DMS114 treated with DMSO at 0.1 percent for 48 hours (cell line): Measurements from ENCODE around the gene COL23A1.

ENCODE experiments used
- DNase-seq: peaks from one replicate; lab custom pipeline; 2025; ENCODE audit not compliant: unreplicated experiment; lab: John Stamatoyannopoulos, UW

COL23A1 gene

DNA sequence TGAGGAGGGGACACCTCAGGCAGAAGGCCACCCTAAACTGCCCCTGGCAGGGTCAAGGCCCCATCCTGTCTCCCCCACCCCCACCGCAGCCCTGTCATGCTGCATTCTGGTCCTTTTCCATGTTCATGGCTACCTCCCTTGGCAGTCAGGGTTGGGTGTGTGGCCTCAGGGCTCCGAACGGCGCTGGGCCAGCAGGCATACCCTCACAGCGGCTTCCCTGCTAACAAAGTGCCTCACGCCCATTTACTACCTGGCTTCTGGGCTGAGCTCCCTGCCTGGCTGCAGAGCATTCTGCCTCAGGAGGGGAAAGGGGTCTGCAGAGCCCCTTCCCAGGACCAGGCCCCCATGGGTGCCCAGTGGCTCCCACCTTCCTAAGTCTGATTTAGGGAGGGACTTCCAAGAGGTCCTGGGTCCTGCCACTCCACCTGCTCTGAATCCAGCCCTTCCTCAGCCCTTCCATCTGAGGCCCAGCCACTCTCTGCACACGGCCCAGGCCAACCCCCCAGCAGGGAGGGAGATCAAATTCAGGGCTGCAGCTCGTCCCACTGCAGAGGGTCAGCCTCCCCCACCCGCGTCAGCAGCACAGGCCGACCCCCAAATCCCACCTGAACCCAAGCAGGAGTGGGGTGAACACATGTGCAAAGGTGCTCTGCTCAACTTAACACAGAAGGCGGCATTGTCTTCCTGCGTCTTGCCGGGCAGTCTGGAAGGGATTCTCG, 241.7 kb downstream of the COL23A1 start:
- no peak for DNase-seq

DNA sequence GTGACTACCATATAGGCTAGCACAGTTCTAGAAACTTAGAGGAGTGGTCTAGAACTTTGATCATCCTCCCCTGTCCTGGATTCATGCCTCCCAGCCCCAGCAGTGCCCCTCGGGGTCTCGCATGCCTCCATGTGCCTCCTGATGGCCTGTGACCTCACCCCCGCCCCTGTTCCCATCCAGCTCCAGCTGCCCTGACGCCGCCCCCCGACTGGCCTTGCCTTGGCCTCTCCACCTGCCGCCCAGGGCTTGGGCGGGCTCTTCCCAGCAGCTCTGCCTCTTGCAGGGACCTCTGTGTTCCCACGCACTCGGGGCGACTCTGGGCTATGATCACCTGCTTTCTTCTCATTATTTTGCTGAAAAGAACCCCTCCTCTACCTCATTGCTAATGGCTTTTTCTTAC, 242.2 kb downstream of the COL23A1 start:
- no peak for DNase-seq

DNA sequence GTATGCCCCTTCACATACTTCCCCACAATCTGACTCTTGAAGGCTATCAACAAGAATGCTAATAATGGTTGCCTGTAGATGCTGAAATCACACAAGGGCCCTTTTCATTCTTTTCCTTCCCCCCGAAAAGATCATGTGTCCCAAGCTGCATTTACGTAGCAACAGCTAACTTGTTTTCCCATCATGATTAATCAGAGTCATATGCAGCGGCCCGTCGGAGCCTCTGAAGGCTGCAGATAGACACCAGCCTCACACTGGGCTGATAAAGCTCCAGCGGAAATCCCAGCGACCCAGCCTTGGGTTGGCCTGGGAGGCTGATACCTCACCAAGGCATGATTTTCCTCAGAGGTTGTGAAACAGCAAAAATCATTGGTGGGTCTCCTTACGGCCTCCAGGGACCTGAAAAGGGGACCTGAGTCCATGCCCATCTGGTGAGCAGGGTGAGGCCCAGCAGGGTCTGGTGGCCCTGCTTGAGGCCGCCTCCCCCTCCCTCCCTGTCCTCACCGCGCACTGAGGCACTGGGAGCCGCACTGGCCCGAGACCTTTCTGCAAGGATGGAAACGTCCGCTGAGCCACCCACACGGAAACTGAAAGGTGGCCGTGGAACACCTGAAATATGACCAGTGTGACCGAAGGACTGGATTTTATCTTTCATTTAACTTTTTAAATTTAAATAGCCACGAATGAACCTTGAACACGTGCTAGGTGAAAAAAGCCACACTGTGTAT, 243.4 kb downstream of the COL23A1 start:
- no peak for DNase-seq

DNA sequence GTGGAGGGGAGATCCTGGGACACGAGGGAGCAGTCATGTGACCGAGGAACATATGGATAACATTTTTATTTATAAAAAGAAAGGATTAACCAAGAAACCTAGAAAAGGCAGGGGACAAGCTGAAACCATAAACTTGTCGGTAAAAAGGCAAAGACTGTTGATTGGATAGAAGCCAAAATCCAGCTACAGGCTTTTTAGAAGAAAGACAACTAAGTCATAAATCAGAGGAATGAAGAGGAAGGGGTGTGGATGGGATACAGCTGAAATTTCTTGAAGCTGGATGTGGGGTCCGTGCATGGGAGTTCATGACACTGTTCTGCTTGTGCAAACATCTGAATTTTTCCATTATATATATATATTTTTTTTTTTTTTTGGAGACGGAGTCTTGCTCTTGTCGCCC, 246.9 kb downstream of the COL23A1 start:
- DNase-seq = no peak

DNA sequence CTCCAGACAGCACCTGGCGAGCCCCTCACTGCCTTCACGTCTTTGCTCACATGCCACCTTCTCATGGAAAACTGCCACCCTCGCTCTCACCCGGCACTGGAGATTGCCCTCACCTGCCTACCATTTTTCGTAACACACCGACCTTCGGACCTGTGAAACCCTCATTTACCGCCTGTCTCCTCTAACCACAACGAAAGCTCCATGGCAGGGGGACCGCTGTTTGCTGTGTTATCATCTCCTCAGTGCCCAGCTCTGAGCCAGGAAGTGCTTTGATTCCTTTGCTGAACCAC, 248.4 kb downstream of the COL23A1 start:
- DNase-seq = no peak

DNA sequence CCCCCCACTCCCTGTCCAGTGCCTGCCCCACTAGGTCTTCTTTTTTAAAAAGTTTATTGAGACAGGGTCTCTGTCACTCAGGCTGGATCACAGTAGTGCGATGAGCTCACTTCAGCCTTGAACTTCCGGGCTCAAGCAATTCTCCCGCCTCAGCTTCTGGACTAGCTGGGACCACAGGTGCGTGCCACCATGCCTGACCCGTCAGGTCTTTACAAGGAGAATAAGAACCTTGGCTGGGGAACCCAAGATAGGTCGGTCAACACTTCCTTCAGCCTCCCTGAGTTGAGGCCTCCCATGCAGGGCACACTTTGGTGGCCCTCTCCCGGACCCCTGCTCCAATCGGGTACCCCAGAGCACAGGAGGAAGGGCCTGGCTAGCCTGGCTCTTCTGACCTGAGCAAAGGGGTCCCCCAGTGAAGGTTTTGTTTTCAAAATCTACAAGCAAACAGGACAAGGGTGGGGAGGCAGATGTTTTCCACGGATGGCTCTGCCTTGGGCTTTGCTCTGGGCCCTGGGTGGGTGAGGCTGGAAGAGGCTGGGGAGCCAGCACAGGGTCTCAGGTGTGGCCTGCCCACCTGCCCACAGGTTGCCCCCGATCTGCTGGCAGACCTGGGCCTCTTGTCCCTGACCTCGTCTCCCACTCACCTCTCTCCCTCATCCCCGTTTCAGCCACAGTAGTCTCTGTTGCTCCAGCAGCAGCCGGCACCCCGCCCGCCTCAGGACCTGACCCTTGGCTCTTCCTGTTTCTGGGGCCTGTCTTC, 248.9 kb downstream of the COL23A1 start:
- no peak for DNase-seq

DNA sequence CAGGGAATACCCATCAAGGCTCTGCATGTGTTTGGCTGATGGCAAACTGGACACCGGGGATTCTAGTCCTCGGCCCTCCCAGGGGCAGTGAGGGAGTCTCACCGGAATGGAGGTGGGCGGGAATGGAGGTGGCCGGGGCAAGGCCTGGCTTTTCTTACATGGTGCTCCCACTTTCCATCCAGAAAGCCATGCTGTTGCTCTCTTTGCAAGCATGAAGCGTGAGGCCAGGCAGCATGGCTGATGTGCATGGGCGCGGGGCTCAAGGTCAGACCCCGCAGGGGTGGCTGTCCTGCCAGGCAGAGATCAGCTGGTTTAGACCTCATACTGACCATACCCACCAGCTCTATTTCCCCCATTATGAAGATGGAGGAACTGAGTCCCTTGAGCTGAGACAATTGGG, 249.6 kb downstream of the COL23A1 start:
- no peak for DNase-seq

DNA sequence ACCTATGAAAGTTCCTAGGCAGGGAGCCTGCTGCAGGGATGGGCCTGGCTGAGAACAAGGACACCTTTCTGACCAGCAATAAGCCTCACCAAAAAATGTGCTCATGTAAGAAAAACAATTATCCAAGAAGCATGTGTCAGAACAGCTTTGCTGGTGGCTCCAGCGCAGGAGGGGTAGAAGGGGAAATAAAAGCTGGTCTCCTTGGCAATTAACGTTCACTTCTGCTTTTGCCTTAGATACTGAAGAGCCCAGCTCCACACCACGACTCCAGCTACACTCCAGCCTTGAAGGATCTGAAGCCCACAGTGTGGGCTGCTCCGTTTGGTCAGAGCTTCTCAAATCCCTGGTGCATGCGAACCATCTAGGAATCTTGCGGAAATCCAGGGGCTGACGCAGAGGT, 250.0 kb downstream of the COL23A1 start:
- no peak for DNase-seq

DNA sequence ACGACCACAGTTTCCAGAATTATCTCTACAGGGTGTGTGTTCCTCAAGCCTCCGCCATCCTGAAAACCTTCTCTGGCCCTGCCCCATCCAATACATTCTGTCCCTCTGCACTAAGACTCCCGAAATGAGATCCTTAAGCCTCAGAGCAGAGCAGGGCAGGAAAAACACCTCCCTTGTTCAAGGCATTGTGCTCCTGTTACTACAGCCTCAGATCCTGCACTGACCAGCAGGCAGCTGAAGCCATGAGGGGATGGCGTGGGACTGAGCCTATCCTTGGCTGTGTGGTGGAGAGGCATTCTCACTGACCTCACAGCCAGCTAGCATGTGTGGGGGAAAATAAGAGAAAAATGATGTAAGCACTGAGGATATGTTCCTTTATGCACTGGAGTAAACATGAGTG, 250.9 kb downstream of the COL23A1 start:
- no peak for DNase-seq

DNA sequence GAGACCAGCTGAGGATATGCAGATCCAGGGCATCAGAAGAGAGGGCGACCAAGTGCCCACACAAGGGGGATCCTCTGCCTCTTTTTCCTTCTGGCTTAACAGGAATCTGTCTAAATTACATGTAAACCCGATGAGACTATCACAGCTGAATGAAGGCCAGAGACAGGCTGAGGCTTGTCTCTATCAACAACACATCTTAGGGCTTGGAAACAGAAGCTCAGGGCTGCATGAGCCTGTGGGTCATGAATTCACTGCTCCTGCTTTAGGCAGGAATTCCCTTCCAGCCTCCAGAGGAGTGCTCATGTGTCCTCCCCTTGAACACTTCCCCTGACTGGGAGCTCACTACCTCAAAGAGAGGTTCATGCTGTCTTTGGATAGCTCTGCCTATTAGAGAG, 251.4 kb downstream of the COL23A1 start:
- DNase-seq = no peak

DNA sequence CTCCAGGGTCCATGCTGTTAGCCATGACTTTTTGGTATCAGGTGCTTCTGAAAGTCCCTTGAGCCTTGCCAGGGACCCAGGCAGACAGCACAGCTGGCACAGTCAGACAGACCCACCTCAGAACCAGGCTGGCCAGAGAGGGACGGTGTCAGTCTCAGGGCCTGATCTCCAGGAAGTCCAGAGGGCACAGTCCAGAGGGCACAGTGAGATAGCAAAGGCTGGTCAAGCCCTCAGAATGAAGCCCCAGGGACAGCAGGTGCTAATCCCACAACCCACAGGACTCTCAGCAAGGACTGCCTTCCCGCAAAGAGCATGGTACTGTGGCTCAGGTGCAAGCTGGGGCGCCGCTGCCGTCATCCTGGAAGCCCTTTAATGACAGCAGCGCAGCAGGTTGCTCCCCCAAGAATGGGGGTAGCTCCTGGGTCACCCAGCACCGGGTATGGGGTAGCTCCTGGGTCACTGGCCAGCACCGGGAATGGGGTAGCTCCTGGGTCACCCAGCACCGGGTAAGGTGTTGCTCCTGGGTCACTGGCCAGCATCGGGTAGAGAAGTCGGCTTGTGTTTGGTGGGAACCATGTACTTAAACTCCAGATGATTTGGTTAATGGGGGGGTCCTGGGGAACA, 252.0 kb downstream of the COL23A1 start:
- DNase-seq = no peak

DNA sequence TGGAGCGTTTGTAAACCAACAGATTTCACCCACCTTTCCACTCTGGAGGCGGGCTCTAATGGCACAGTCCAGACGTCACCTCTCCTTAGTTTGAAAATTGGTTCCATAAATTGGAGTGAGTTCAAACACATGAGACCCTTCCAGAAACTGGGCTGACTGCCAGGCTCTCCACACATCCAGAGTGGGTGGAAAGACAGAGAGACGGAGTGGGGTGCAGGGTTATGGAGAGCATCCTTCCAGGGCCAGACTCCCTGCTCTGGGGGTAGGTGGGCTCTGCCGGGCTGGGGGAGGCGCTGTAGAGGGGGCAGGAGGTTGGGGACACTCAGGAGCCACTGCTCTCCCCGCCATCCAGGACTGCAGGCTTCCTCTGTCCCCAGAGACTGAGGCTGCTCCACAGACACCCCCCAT, 252.9 kb downstream of the COL23A1 start:
- no peak for DNase-seq

DNA sequence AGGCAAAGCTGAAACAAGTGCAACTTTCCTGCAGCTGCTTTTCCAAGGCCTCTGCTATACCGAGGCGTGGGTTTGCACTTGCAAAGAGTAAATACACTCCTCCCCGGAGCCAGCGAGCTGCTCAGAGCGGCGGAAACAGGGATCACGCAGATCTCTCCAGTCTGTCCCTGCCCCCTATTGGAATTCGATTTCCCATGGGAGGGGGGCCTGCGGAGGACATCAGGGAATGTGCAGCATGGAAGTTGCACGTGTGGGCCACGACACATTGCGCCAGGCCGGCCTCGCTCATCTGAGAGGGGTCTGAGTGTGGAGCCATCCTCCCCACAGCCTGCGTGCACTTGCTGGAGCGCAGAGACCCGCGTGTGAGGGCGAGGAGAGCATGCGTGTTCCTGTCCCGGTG, 253.3 kb downstream of the COL23A1 start:
- DNase-seq = no peak

DNA sequence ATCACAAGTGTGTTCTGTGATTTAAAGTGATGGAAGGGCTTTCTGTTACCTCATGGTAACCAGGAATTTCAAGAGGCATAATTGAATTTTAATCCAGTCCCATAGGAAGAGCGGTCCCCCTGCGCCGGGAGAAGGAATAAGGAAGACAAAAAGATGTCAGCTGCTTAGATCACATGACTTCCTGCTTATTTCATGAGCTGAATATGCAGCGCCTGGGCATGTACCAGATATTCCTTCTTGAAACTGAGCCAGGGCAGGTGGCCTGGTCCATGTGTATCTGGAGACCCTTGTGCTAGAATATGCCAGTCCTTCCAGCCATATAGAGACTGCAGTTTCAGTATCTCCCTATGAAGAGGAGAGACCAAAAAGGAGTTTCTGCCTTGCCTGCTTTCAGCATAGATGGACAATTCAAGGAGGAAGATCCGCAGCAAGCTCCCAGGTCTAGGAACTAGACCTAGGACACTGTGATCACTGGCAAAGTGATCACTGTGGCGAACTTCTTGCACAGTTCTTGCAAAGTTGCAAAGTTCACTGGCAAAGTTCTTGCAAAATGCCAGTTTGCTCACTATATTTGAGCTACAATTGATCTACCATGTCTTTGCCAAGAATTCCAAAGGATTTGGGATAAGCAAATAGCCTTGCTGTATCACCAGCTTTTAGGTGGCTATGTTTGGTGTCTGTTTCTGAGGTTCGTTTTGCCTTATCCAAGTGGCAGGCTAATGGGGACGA, 254.7 kb downstream of the COL23A1 start:
- no peak for DNase-seq

DNA sequence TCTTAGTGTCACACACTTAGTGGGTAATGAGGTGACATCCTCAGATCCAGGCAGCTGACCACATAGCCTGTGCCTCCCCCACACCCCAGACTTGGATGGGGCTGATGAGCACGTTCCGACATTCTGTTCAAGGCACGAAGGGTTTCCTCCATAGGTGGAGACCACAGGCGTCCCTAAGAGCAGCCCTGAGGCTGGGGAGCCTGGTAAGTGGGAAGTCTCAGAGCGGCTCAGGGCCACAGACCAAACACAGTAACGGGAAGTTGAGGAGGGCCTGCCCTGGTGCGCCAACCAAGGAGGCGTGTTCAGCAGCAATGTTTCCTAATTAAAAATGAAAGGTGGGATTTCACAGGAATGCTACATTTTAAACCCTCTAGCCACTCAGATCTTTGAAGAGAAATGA, 255.3 kb downstream of the COL23A1 start:
- DNase-seq = no peak

DNA sequence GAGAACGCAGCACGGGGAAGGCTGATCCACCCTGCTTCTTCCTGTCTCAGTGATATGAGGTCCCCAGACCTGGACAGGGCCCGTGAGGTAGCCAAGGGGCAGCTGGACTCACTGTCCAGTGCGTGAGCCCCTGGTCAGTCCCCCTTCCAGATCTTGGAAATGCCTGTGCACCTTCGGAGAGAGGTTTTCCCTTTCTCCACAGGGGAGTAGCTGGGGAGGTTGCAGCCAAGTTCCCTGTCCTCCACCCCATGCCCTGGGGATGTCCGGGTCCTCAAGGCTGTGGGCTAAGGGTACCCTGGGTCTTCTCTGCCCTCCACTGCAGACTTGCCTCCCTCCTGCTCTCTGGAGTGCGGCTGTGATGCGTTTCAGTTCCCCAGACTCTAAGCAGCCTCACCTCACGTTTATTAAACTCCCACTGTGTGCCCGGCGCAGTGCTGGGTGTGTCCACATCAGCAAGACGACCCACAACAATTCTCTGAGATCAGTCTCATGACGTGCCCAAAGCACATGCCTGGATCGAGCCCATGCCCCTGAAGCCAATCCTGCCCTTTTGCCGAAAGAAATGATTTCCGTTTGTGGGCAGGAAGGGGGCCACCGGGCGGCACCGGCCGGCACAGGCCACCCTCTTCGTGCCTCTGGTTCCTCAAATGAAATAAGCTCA, 256.2 kb downstream of the COL23A1 start:
- no peak for DNase-seq

DNA sequence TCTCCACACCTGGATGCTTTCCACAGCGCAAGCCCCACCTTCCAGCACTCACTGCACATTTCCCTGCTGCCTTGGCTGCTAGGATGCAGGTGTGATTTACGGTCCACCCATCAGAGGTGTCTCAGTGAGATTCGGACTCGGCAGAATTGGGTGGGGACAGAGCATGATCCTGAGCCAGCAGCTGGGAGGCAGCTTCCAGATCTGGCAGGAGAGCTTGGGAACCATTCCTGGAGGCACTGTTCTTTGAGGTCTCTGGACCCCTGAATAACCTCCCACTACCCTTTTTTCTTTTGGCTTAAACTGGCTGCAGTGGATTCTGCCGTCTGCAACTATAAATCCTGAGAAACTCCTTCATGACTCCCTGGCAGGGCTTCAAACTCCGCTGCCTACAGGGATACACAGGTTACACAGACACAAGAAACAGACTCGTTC, 258.0 kb downstream of the COL23A1 start:
- no peak for DNase-seq

DNA sequence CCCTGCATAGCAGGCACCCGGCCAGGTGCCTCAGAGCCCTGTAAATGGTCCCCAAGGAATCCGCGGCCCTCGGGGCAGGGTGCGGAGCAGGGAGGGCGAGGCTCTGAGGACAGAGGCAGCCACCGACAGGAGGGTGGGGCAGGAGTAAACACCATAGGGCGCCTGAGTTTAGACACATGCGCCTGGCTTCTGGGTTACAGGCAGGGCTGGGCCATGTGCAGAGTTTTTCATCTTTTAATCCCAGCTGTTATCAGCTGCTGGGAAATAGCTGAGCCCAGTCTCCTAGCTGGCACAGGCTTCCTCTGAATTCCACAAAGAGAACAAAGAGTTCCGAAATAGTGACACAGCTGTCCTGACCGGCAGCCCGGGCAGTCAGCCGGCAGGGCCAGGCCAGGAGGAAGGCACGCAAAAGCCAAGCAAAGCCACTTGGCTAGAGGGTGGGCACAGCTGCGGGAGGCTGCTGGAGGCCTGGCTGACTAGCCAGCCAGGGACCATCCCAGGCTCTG, 258.6 kb downstream of the COL23A1 start:
- no peak for DNase-seq

DNA sequence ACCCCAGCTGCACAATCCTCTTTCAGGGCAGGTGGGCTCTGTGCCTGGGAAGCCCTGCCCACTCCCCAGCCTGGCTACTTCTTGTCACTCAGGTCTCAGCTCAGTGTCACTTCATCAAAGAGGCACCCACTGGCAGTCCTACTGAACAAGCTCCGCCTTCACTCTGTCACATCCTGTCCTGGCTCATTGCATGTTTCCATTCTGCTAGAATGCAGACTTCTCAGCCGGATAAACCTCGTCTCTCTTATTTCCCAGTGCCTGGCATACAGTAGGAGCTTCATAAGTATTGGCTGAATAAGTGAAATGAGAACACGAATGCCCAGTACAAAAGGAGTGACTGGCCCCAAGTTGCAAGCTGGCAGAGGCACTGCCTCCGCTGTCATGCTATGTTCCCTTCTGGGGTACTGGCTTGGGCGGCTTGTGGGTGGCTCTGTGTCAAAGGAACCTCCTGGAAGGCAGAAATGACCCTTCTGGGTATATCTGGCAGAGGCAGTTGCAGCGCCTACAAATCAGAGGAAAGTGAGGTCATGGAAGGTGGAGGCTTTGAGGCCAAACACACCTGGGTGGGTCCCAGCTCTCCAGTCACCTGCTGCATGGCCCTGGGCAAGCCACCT, 259.3 kb downstream of the COL23A1 start:
- DNase-seq = no peak
